RWPE1 (cell line): ENCODE measurements around the gene RCAN2.

Experiments
- CTCF ChIA-PET: fragments of 350-600 bp; sonication (Branson Sonifier 250); formaldehyde crosslinking; extraction: SDS; loops from one replicate; lab custom pipeline; 2021; lab: Yijun Ruan, JAX
- POLR2A ChIA-PET: fragments of 400-600 bp; formaldehyde crosslinking; extraction: SDS; loops from one replicate; lab custom pipeline; 2020; ENCODE audit warnings: antibody characterized with exemption; ENCODE audit not compliant: low non-redundant PET; lab: Yijun Ruan, JAX
- DNase-seq: peaks from one replicate; pipeline ENCODE4 v3.0.0; 2012; ENCODE audit warnings: low spot score
- H3K27ac ChIP-seq: fragments of 450-650 bp; 2 replicates; pipeline ENCODE4 v1.5.1; 2017
- TF ChIP-seq, protein P1 (sequence below): fragments of 450-650 bp; conservative IDR thresholded peaks from 2 replicates; pipeline ENCODE4 v1.5.1; 2017; ENCODE audit warnings: low read depth, mild to moderate bottlenecking

RCAN2 gene

DNA sequence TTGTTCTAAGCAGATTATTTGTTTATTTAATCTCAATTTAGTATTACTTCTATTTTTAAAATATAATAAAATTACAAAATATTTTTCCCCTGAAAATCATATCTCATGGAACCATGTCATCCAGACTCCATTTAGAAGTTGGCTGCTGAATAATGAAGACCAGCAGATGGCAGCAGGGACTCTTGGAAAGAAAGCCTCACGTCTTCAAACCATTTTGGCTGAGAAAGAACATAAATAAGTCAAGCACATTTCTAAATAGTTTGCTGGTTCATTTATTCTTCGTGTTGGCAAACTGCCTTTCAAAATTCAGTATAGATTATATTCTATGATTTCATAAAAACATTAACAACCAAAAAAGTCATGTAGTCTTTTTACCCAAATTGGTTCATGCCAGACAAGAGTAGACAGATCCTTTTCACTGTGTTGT is 71.7 kb downstream of the RCAN2 start:
- TF ChIP-seq, protein P1, sequence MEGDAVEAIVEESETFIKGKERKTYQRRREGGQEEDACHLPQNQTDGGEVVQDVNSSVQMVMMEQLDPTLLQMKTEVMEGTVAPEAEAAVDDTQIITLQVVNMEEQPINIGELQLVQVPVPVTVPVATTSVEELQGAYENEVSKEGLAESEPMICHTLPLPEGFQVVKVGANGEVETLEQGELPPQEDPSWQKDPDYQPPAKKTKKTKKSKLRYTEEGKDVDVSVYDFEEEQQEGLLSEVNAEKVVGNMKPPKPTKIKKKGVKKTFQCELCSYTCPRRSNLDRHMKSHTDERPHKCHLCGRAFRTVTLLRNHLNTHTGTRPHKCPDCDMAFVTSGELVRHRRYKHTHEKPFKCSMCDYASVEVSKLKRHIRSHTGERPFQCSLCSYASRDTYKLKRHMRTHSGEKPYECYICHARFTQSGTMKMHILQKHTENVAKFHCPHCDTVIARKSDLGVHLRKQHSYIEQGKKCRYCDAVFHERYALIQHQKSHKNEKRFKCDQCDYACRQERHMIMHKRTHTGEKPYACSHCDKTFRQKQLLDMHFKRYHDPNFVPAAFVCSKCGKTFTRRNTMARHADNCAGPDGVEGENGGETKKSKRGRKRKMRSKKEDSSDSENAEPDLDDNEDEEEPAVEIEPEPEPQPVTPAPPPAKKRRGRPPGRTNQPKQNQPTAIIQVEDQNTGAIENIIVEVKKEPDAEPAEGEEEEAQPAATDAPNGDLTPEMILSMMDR = peak; percentile 72
- POLR2A ChIA-PET = no interaction called here
- DNase-seq = peak; percentile 55
- no peak overlapping the region for H3K27ac ChIP-seq
- CTCF ChIA-PET = interaction anchor here (0.7 to 1.5 kb wide), 3 partner anchors 10 to 199 kb away, joined by 3 to 4 read pairs (median 3); no protein-coding TSS in a partner anchor

DNA sequence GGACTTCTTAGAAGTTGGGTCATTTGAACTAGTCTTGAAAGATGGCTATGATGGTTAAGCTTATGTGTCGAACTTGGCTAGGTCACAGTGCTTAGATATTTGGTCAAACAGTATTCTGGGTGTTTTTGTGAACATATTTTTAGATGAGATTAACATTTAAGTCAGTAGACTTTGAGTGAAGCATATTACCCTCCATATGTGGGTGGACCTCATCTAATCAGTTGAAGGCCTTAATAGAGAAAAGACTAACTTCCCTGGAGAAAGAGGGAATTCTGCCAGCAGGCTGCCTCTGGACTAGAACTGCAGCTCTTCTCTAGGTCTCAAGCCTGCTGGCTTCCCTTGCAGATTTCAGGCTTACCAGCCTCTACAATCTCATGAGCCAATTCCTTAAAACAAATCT is 76.9 kb downstream of the RCAN2 start:
- no peak for DNase-seq
- no peak overlapping the region for H3K27ac ChIP-seq
- TF ChIP-seq, protein P1 = no peak
- POLR2A ChIA-PET = no interaction called here
- CTCF ChIA-PET = interaction anchor here (0.5 kb wide), 1 partner anchor 13 kb away, joined by 3 read pairs; no protein-coding TSS in a partner anchor

DNA sequence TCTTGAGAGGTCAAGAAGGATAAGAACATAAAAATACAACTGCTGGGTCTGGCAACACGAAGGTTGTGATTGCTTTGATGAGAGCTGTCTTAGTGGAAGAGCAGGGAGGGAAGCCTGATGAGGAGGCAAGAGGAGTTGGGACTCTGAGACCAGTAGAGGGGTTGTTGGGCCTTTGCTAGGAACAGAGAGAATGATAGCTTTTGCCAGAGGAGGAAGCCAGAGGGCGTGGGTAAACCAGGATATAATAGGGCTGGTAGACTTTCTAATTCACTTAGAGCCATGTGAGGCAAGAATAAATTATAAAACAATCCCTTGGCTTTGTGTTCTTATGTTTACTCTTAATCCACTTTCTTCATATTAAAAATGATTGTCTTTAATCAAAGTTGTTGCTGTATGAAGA is 78.6 kb downstream of the RCAN2 start:
- CTCF ChIA-PET = interaction anchor here (0.6 to 1.5 kb wide), 3 partner anchors 192 to 482 kb away, joined by 3 to 5 read pairs (median 4); no protein-coding TSS in a partner anchor
- no peak overlapping the region for H3K27ac ChIP-seq
- TF ChIP-seq, protein P1 = no peak
- POLR2A ChIA-PET = no interaction called here
- no peak for DNase-seq

DNA sequence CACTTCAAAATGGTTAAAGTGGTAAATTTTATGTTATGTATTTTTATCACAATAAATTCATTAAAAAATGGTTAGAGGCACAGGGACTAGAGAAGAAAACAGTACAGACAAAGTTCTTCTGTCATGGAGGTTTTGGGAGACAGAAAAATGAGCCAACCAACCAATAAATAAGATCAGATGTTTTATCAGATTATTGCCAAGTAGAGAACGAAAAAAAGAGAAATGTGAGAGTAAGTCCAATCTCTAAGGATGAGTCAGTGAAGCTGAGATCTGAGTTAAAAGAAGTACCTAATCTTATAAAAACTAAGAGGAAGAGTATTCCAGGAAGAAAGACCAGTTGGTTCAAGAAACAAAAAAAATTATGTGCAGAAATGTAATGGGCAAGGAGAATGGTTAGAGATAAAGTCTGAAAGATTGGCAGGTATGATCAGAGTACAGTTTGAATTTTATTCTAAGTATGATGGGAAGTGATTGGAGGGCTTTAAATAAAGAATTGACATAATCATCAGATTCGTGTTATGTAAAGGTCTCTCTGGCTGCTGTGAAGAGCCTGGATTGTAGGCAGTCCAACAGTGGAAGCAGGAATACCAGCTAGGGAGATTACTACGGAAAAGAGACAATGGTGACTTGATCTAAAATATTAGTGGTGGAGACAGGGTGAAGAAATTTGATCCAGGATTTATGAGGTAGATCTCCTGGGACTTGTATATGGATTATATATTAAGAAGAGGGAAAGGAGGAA is 79.6 kb downstream of the RCAN2 start:
- ChIA-PET CTCF (interaction anchor here (0.6 to 1.5 kb wide), 2 partner anchors 191 to 211 kb away, joined by 3 to 5 read pairs; no protein-coding TSS in a partner anchor), POLR2A (no interaction called here)
- H3K27ac ChIP-seq = no peak overlapping the region
- TF ChIP-seq, protein P1 = no peak
- DNase-seq = no peak

DNA sequence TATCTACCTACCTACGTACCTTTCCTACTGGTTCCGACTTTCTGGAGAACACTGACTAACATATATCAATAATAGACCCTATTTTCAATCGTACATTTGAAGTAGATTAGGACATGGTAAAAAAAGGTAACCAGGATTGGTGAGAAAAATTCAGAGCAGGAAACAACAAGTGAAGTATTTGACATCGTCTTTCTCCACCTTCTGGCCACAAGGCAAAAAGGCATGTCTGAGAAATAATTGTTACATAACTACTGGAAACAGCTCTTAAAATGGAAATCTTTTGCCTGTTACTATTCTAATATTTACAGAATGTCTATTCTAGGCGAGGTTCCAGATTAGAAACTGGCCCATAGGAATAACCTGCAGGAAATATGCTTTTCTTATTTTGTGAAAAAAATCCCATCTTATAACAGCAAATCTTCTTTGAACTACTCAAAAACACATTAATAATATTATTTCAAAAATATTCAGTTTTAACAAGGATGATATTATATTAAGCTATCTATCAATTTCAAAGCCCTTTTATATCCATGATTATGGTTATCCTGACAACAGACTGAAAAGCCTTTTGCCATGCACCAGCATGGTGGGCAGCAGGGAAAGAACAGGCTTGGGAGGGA is 80.8 kb downstream of the RCAN2 start:
- no peak overlapping the region for H3K27ac ChIP-seq

More for the DNA sequence above, 80.8 kb downstream of the RCAN2 start:
- ChIA-PET CTCF (interaction anchor here (0.6 to 1.7 kb wide), 10 partner anchors 9 to 1780 kb away, joined by 3 to 19 read pairs (median 4); no protein-coding TSS in a partner anchor), POLR2A (no interaction called here)
- TF ChIP-seq, protein P1 = peak; percentile 17; the same call in 1 of the 2 replicates
- DNase-seq = peak; percentile 30
